NCI-H1048 (cell line): Measurements from ENCODE around the gene C12orf60.

Source experiments
- DNase-seq: peaks from one replicate; lab custom pipeline; 2025; lab: John Stamatoyannopoulos, UW

The C12orf60 gene

GRCh38 chr12:14834509-14834908, 31.0 kb downstream of the C12orf60 start:
- DNase-seq, result no peak

GRCh38 chr12:14836336-14837210, 33.1 kb downstream of the C12orf60 start:
- no peak for DNase-seq

- no peak for DNase-seq
Observed at GRCh38 chr12:14839262-14839661, 35.8 kb downstream of the C12orf60 start.

GRCh38 chr12:14840616-14841015, 37.1 kb downstream of the C12orf60 start:
- no peak for DNase-seq

- DNase-seq, result no peak
Observed at GRCh38 chr12:14841761-14842160, 38.3 kb downstream of the C12orf60 start.

GRCh38 chr12:14842315-14842714, 38.8 kb downstream of the C12orf60 start:
- no peak for DNase-seq

GRCh38 chr12:14843425-14843887, 40.0 kb downstream of the C12orf60 start, which contains the start of gene ART4:
TSS of gene ART4 (minus strand) at chr12:14843526. CDS start at chr12:14843113, 413 bp downstream.
- no peak for DNase-seq

- DNase-seq, result no peak
Observed at GRCh38 chr12:14844401-14844800, 40.9 kb downstream of the C12orf60 start.

- DNase-seq, result no peak
Observed at GRCh38 chr12:14845350-14845750, 41.9 kb downstream of the C12orf60 start.

- no peak for DNase-seq
Observed at GRCh38 chr12:14846042-14846587, 42.6 kb downstream of the C12orf60 start.

- no peak for DNase-seq
Observed at GRCh38 chr12:14846876-14847580, 43.6 kb downstream of the C12orf60 start.

GRCh38 chr12:14849661-14850060, 46.2 kb downstream of the C12orf60 start:
- peak; percentile 54 for DNase-seq

- DNase-seq, result no peak
Observed at GRCh38 chr12:14850929-14851663, 47.6 kb downstream of the C12orf60 start.

- no peak for DNase-seq
Observed at GRCh38 chr12:14852880-14853279, 49.4 kb downstream of the C12orf60 start.

GRCh38 chr12:14853961-14854360, 50.5 kb downstream of the C12orf60 start:
- no peak for DNase-seq

- no peak for DNase-seq
Observed at GRCh38 chr12:14854586-14855183, 51.2 kb downstream of the C12orf60 start.

GRCh38 chr12:14858513-14858912, 55.0 kb downstream of the C12orf60 start:
- DNase-seq, result no peak

GRCh38 chr12:14860490-14860889, 57.0 kb downstream of the C12orf60 start:
- no peak for DNase-seq

GRCh38 chr12:14868916-14869506, 65.5 kb downstream of the C12orf60 start:
- DNase-seq, result no peak

- DNase-seq, result no peak
Observed at GRCh38 chr12:14871247-14871646, 67.8 kb downstream of the C12orf60 start.

- no peak for DNase-seq
Observed at GRCh38 chr12:14871886-14872285, 68.4 kb downstream of the C12orf60 start.
